LoVo (cell line): ENCODE data around the gene ACY1.
"Not testable (repeated sequence)": the region's sequence is repeated elsewhere in the genome, so short reads cannot be mapped to it uniquely, and the experiment has no call there.

Source experiments
- DNase-seq: peaks from one replicate; pipeline ENCODE4 v3.0.0-alpha.2; 2016; ENCODE audit warnings: low spot score

The ACY1 gene

DNA sequence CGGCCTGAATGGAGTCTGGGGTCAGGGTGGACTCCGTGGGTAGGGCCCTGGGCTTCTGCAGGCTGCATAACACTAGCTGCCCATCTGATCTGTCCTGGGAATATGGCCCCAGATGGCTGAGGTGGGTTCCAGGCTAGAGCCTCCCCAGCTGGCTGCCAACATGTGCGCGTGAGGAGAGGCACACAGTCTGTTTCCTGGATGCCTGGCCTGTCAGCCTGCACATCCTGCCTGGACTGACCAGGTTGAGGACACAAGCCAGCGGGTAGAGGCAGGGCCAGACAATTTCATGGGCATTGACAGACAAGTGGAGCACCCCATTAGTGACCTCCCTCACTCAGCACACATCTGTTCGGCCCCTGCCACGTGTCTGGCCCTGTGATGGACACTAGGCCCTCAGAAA, 42.1 kb downstream of the ACY1 start:
- DNase-seq = no peak

DNA sequence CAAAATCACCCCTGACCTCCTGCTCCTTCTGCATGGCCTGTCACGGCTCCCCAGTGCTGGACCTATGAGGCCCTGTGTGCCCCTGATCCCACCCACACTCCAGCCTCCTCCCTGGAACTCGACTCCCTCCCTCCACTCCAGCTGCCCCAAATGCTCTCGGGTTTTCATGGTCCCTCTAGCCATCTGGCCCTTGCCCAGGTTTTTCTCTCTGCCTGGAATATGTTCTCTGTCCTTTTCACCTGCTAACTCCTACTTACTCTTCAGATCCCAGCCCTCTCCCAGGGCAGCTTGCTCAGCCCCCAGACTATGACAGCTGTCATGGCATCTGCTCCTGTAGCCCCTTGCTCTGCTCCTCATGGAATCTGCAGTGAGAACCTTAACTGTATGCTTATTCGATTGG, 42.7 kb downstream of the ACY1 start:
- DNase-seq = no peak

DNA sequence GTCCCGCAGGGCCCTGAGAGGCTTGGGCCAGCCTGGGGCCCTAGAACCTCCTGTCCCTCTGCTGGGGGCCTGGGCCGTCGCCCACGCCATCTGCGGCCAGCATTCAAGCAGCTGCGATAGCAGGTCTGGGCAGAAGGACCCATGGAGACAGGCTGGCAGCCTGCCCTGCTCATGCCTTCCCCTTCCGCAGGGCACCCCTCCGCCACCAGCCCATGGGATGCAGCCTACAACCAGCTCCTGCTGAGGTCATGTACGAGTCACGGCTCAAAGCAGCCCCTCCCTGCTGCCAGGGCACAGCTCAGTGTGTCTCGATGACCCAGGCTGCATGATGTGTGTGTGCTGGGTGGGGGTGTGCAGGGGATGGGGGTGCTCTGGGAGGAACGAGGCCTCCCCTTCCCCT, 45.2 kb downstream of the ACY1 start:
- no peak for DNase-seq

DNA sequence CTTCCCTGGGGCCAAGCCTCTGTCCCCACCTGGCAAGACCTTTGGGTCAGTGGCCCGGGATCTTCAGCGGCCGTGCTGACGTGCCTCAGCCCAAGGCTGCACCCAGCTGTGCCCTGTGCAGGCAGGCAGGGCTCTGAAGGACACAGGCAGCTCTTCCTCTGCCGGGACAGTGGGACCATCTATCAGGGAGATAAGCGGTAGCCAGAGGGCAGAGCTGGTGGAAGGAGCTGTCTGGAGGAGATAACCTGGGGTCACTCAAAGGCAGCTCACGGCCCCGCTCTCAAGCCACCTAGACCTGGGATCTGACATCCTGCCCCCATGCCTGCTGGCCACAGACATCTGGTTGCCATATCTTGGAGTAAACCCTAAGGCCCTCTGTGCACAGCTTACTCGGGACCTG, 45.7 kb downstream of the ACY1 start:
- DNase-seq = no peak

DNA sequence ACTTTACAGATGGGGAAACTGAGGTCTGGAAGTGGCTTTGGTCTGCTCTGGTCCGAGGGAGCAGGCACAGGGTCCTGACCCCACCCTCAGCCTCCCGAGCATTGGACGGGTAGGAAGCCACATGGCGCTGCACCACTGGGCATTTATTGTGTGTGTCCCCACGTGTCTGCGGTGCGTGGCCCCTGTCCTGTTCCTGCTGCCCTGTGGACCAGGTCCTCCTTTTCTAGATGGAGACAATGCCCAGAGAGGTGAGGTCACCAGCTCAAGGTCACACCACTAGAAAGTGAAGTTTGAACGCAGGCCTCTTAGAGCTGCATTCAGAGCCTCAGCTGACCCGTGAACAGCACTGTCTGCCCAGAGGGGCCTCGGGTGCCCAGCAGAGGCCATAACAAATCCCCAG, 46.2 kb downstream of the ACY1 start:
- no peak for DNase-seq

DNA sequence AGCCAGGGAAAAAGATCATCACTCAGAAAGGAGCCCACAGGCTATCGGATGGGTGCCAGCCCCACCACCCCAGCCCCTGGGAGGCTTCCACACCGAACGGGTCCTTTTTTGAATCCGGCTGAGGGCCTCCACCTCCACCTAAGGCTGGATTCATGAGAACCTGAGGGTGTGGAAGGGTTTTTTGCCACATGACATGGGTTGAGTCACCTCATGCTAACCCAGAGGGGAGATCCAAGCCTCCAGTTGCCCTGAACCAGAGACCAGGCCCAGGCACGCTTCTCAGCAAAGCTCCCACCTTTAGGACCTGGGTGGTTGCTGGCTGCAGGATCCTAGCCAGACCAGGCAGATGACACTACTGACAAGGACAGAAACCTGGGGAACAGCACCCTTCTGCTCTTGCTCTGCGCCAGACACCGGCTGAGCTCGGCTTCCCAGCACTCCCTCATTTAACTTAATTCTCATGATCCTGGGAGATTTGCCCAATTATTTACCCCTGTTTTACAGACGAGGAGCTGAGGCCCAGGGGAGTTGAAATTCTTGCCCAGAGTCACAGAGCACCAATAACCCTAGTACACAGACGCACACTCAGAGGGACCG, 47.5 kb downstream of the ACY1 start:
- no peak for DNase-seq

DNA sequence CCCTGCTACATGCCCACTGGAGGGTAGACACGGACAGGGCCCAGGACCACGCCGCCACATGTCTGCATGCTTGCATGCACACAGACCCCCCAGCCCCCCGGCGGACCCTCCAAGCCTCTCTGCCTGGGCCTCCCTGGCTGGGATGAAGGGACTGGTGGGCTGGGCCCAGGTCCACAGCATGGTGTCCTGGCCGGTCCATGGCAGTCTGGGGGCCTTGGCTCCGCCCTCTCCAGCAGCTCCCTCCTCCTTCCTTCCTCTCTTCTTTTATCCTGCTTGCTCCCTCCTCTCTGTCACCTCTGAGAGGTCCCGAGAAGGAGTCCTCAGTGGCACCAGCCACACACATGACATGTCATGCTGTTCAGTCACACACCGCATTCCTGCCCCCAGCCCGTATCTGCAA, 48.6 kb downstream of the ACY1 start:
- DNase-seq = no peak

DNA sequence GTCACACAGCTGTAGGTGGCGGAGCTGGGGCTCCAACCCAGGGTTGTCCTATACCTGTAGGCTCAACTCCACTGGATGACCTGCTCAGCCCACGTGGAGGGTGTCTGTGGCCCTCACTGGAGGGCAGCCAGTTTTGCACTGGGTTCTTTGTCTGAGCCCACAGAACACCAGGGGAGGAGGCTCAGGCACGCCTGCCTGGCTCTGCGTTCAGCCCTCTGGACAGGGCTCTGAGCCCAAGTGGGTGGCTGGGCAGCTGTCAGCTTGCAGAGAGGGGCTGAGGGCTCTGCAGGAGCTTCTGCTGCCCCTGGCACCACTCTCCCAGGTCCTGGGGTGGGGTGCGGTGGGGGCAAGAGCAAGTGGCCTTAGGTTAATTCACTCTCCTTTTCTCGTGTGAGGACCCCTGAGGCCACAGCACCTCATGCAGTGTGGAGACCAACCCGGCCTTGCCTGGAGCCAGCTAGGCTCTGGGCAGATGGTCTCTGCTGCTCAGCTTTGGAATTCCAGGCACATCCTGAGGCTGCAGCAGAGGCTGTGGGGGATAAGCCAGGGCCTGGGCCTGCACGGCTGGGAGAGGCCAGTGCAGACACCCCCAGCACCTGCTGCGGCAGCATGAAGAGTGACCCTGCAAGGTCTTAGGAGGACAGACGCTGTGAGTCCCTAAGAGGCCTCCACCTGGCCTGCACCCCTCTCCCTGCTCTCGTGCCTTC, 49.5 kb downstream of the ACY1 start:
- no peak for DNase-seq

DNA sequence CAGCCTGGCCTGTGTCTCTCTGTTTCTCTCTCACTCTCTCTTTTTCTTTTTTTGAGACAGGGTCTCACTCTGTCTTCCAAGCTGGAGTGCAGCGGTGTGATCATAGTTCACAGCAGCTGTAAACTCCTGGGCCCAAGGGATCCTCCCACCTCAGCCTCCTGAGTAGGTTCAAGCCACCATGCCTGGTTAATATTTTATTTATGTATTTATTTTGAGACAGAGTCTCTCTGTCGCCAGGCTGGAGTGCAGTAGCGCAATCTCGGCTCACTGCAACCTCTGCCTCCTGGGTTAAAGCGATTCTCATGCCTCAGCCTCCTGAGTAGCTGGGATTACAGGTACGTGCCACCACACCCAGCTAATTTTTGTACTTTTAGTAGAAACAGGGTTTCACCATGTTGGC, 50.4 kb downstream of the ACY1 start:
- not testable (repeated sequence) for DNase-seq

DNA sequence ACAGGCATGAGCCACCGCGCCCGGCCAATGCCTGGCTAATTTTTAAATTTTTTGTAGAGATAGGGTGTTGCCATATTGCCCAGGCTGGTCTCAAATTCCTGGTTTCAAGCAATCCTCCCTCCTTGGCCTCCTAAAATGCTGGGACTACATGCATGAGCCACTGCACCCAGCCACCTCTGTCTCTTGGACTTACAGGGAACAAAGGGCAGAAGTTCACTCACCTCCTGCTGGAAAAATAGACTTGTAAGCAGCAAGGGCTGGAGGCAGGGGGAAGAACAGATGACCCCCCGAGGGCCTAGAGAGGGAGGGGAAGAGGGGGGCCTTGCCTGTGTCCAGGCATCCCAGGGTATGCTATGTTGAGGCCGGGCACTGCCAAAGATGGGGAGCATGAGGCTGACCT, 50.9 kb downstream of the ACY1 start:
- no peak for DNase-seq

DNA sequence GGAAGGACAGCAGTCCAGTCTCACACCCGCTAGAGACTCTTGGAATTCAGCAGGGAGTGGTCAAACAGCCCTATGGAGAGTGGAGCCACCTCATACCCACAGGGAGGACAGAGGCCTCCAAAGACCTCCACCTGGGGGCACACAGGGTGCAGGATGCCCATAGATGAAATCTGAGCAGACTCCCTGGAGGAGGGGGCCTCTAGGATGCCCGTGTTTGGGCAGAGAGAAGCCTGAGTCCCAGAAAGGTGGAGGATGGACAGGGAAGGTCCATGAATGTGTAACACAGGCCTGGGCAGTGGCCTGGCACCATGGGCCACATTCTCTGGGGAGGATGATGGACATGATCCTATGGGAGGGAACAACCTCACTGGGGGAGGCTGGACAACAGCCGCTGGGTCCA, 51.3 kb downstream of the ACY1 start:
- DNase-seq = no peak

DNA sequence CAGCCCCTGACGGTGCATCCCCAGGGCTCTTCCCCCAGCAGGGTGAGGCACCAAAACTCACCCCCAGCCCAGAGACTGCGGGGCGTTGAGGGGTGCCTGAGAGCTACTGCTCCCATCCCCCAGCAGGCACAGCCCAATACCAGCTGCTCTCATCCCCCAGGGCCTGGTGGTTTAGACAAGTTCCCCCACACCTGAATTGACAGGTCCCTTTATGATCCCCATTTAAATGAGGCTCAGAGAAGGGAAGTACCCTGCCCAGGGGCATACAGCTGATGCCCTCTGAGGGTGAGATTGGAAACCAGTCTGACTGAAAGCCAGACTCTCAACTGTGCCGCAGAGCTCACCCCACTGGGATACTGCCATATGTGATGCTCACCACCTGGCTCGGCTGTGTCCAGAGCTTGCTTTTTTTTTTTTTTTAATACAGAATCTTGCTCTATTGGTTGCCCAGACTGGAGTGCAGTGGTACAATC, 52.9 kb downstream of the ACY1 start:
- no peak for DNase-seq

DNA sequence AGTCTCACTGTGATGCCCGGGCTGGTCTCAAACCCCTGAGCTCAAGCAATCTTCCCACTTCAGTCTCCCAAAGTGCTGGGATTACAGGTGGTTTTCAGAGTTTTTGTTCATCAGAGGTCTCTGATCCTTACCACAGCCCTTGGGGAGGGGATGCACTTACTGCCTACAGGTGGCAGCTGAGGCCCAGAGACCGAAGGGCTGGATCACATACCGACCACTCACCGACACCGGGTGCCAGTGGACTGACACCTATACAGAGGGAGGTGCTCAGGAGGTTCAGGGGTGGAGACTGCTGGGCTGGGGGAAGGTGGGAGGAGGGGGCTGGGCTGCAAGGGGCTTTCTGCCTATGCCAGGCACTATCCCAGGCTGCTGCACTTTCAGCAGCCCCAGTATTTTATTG, 53.5 kb downstream of the ACY1 start:
- DNase-seq = no peak

DNA sequence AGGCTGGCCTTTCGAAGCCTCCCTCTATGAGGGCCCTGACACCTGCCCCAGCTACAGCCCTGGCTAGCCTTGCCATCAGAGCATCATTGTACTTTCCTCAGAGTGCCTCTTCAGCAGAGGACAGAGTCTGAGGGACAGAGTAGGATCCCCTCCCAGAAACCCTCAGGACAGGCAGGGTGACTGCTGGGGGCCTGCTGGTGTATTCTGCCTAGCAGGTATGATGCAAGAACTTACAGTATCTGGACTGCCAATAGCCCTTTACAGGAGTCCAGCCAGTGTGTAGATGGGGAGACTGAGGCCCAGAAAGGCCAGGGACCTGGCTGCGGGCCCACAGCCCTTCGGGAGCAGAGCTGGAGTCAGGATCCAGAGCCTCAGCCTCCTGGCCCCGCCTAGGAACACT, 54.0 kb downstream of the ACY1 start:
- no peak for DNase-seq

DNA sequence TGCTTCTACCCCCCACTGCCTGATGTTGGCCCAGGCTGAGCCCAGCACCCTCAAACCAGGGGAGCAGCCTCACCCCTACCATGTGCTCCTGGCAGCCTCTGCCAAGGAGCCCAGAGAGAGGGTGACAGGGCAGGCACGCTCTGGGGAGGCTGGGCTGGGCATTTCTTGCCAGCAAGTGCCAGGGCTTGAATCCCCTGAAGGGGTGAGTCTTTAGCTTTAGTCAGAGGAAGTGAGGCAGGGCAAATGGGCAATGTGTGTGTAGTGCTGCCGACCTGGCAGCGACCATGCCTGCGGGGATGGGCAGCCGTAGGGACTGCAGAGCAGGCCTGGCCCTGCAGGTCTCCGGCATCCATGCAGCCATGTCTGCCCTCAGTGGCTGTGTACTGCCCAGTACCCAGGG, 54.9 kb downstream of the ACY1 start:
- DNase-seq = no peak
